ENCODE measurements around the gene PUM2. TPM values are rescaled to one million over a fixed set of nuclear protein-coding genes. Genes with fewer than 3 reads are reported as not detected.
A peak's percentile ranks its signal among the peaks of the same experiment; 100 is the strongest.

PUM2 gene
- total and polyA plus RNA-seq, 7 donors = 30.0 to 87.2 (median 73.4) TPM

DNA sequence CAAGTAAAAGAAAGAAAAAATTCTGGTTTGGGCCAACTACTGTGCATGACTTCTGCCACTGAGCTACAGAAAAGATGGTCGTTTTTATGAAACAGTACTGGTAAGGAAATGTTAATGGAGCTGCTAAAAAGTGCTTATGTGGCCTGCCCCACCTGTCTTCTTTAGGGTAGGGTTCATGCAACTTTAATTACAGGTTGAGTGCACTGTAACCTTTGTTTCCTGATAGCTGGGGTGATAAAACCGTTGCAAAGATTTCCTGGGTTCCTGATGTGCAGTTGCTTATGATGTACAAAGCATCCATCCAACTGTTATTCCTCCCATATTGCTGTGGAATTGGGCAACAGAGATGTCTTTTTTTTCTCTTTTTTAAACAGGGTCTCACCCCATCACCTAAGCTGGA, 34.3 kb upstream of the PUM2 start:
- DNase-seq = no peak
- TF ChIP-seq POLR2AphosphoS5 (IDR thresholded peaks at IDR 0.05) (no peak), EP300 (IDR thresholded peaks at IDR 0.05) (no peak), POLR2A (IDR thresholded peaks at IDR 0.05) (no peak)
- TF ChIP-seq, protein P1, sequence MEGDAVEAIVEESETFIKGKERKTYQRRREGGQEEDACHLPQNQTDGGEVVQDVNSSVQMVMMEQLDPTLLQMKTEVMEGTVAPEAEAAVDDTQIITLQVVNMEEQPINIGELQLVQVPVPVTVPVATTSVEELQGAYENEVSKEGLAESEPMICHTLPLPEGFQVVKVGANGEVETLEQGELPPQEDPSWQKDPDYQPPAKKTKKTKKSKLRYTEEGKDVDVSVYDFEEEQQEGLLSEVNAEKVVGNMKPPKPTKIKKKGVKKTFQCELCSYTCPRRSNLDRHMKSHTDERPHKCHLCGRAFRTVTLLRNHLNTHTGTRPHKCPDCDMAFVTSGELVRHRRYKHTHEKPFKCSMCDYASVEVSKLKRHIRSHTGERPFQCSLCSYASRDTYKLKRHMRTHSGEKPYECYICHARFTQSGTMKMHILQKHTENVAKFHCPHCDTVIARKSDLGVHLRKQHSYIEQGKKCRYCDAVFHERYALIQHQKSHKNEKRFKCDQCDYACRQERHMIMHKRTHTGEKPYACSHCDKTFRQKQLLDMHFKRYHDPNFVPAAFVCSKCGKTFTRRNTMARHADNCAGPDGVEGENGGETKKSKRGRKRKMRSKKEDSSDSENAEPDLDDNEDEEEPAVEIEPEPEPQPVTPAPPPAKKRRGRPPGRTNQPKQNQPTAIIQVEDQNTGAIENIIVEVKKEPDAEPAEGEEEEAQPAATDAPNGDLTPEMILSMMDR (IDR thresholded peaks at IDR 0.05) = no peak
- 12 to 48% methylated on average over 2 of the region's 2 CpGs for WGBS, 2 donors
- Histone ChIP-seq H3K9me3 (no peaks in the 10 kb centered on the region), H3K4me3 (no peak overlapping the region), H3K36me3 (no peaks in the 10 kb centered on the region), H3K27ac (no peak overlapping the region), H3K4me1 (peaks cover 0 to 19% (median 17%) of the 10 kb centered on the region in 4 donors), H3K27me3 (no peaks in the 10 kb centered on the region)
- intact Hi-C loops (cut with DNase I) = no loop called here

DNA sequence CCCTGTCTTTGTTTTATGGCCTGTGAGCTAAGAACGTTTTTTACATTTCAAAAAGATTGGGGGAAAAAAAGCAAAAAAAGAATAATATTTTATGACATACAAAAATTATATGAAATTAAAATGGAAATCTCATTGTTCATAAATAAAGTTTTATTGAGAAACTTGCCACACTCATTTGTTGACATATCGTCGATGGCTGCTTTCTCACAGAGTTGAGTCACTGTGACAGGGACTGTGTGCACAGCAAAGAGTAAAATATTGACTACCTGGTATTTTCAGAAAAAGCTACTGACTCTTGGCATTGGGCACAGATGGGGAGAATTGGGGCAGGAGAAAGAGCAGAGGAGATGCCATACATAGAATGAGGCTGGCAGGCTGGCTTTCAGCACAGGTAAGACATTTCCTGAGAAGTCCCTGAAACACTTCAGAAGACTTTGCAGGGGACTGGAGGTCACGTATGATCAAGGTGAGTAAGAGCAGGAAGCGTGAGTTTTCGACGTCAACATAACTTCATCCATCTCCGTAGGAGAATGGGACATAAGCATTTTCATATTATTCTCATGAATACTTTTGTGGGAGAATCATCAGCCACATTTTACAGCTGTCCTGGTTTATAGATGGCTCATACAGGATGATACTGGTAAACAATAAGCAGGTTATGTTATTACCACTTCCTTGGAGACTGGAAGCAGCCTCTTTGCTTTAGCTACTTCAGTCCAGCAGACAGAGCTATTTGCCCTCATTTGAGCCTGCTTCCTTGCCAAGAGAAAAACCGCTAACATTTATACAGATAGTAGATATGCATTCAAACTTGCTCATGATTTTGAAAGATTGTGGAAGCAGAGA, 32.5 kb upstream of the PUM2 start:
- no peaks in the 10 kb centered on the region for H3K9me3 ChIP-seq
- no peaks in the 10 kb centered on the region for H3K36me3 ChIP-seq
- peaks cover 0 to 33% (median 29%) of the 10 kb centered on the region in 4 donors for H3K4me1 ChIP-seq
- intact Hi-C loops (cut with DNase I) = no loop called here
- H3K4me3 ChIP-seq = no peak overlapping the region
- 57 to 74% methylated on average over 9 of the region's 9 CpGs for WGBS, 2 donors
- TF ChIP-seq EP300 (IDR thresholded peaks at IDR 0.05) (no peak), POLR2A (IDR thresholded peaks at IDR 0.05) (no peak), POLR2AphosphoS5 (IDR thresholded peaks at IDR 0.05) (no peak)
- TF ChIP-seq, protein P1 (IDR thresholded peaks at IDR 0.05) = no peak
- H3K27me3 ChIP-seq = no peaks in the 10 kb centered on the region
- no peak for DNase-seq
- H3K27ac ChIP-seq = peak overlapping the region in 1 of 4 donors; percentile 12

DNA sequence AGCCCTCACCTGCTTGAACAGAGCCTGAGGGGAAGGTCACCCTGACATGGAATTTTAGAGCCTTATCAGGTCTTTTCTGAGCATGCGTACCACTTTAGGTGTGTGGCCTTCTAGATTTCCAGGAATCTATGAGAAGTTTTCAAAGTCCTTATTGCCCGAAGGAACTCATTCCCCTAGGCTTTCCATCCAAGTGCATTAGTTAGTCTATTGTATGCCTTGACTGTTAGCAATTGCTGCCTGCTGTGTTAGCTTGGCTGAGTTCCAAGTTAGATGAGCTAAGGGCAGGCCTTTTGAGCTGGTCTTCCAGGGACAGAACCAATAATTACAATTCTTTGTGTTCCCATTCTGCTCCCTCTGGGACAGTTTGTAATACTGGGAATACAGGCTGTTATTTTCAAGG, 30.8 kb upstream of the PUM2 start:
- H3K27me3 ChIP-seq = no peaks in the 10 kb centered on the region
- TF ChIP-seq POLR2A (IDR thresholded peaks at IDR 0.05) (no peak), POLR2AphosphoS5 (IDR thresholded peaks at IDR 0.05) (peak in 1 of 4 donors; percentile 25), EP300 (IDR thresholded peaks at IDR 0.05) (no peak)
- TF ChIP-seq, protein P1 (IDR thresholded peaks at IDR 0.05) = no peak
- H3K9me3 ChIP-seq = no peaks in the 10 kb centered on the region
- H3K4me1 ChIP-seq = peaks cover 0 to 33% (median 29%) of the 10 kb centered on the region in 4 donors
- DNase-seq = peak; percentile 74
- no peaks in the 10 kb centered on the region for H3K36me3 ChIP-seq
- 29 to 57% methylated on average over 2 of the region's 2 CpGs for WGBS, 2 donors
- H3K4me3 ChIP-seq = no peak overlapping the region
- intact Hi-C loops (cut with DNase I) = no loop called here
- H3K27ac ChIP-seq = peak overlapping the region; percentile 40 to 83 (median 66)

DNA sequence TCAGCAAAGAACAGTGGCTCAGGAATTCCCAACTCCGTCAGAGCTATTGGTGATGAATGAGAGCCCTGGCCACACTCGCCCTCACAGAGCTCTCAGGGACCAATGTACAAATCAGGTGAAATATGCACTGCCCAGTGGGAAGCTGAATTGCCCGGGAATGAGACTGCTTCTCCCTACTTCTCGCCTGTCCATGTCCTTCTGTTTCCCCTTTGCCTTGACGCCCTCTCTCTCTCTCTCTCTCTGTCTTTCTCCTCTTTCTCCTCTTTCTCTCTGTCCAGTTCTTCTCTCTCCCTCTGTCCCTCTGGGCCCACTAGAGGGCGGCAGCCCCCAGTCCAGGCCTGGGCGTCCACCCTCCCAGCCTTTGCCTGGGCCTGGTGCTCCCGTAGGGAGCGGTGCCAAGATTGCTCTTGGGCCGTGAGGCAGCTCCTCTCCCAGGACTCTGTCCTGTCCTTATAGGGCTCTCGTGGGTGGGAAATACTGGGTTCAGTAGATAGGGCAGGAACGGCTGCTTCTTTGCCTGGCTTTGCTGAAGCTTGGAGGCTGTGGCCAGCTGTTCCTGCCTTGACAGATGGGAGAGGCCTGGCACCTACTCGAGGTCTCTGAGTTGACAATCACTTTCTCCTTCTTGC, 28.4 kb upstream of the PUM2 start:
- Histone ChIP-seq H3K9me3 (no peaks in the 10 kb centered on the region), H3K27me3 (no peaks in the 10 kb centered on the region), H3K4me3 (no peak overlapping the region), H3K27ac (peak overlapping the region; percentile 74 to 83 (median 79)), H3K36me3 (no peaks in the 10 kb centered on the region), H3K4me1 (peaks cover 0 to 33% (median 29%) of the 10 kb centered on the region in 4 donors)
- peak; percentile 51 to 76 (median 70) for TF ChIP-seq POLR2AphosphoS5 (IDR thresholded peaks at IDR 0.05)
- peak in 1 of 4 donors; percentile 29 for TF ChIP-seq EP300 (IDR thresholded peaks at IDR 0.05)
- TF ChIP-seq, protein P1 (IDR thresholded peaks at IDR 0.05) = peak; percentile 80 to 85 (median 83)
- TF ChIP-seq POLR2A (IDR thresholded peaks at IDR 0.05) = no peak
- 30 to 55% methylated on average over 13 of the region's 13 CpGs for WGBS, 2 donors
- intact Hi-C loops (cut with DNase I) = loop anchor here (2.0 to 5.0 kb wide), 2 partner anchors 43 to 264 kb away; no protein-coding TSS in a partner anchor
- peak; percentile 96 for DNase-seq

Measured in sigmoid colon (tissue), 7 donors.